H1 (cell line): ENCODE measurements around the gene KCNA1. TPM values are rescaled to one million over a fixed set of nuclear protein-coding genes. Genes with fewer than 3 reads are reported as not detected.

ENCODE experiments used
- ATF2 ChIP-seq: IDR thresholded peaks from 2 replicates; pipeline ENCODE4 v1.6.1; 2012; ENCODE audit warnings: low read length, inconsistent platforms
- HDAC2 ChIP-seq, 2 experiments: fragments of 300-600 bp in 1 of 2; sonication (generic) in 1 of 2; IDR thresholded peaks; 2 replicates each; pipeline ENCODE4 v1.6.1; 2011 to 2012; ENCODE audit warnings: low read depth in 2 of 2, low read length in 2 of 2, mild to moderate bottlenecking in 2 of 2, moderate library complexity in 2 of 2, borderline replicate concordance in 1 of 2, inconsistent platforms in 1 of 2
- KDM4A ChIP-seq: IDR thresholded peaks from one replicate; pipeline ENCODE4 v1.7.1; 2012; ENCODE audit warnings: low read depth, mild to moderate bottlenecking, moderate library complexity, low read length, inconsistent platforms; ENCODE audit not compliant: severe bottlenecking
- SIRT6 ChIP-seq: IDR thresholded peaks from one replicate; pipeline ENCODE4 v1.7.1; 2012; ENCODE audit warnings: low read length, inconsistent platforms
- ZNF274 ChIP-seq: IDR thresholded peaks from 2 replicates; pipeline ENCODE4 v1.7.0; 2012; ENCODE audit warnings: low read length, borderline replicate concordance; ENCODE audit errors: extremely low read depth
- polyA plus RNA-seq, 7 experiments: library from polyadenylated mRNA; depleted of rRNA in 3 of 7; stranded (reverse) in 5 of 7; unstranded in 2 of 7; fragments of >200 nt in 5 of 7; fragments of 200-250 nt in 2 of 7; gene quantifications; 1 replicate in 5 of 7; 2 replicates in 1 of 7; 4 replicates in 1 of 7; pipeline versions ENCODE4 v1.2.1 to v1.2.3, GENCODE V29; 2011 to 2013; ENCODE audit warnings: missing spikeins in 2 of 7, mixed read lengths in 2 of 7
- total RNA-seq: library from RNA; stranded (reverse); fragmentation: NEBNext Ultra II Directional; extraction: Animal tissue kit (Norgen Biotek cat#: 25700); gene quantifications from 2 replicates; pipeline ENCODE4 v1.2.1, GENCODE V29; 2021

Gene KCNA1
- total and polyA plus RNA-seq, 2 of the 8 experiments (the other 6 are each of a cell fraction or from before 2014, with no cell fraction given) = 0.23 to 0.30 TPM

DNA sequence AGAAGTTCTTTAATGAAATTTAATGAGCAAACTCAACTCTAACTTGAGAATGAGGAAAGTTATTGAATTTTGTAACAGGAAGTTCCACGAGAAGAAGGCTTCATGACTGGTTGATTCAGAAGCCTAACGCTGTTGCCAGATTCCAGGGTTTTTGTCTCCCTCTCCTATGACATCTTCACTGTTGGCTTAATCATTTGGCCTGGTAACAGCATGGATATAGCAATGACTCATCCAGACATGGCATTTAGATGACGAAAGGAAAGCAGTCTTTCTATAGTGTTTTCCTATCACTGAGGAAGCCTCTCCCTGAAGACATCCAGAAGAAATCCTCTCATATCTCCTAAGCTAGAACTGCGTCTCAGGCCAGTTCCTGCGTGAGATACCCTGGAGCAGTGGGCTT, 9.4 kb upstream of the KCNA1 start (continued):
- TF ChIP-seq HDAC2 (IDR thresholded peaks at IDR 0.05; ENCODE audit: borderline replicate concordance in 1 of 2, low read depth in 2 of 2, low read length in 2 of 2) = no peak
- TF ChIP-seq ATF2 = no peak
- no peak for TF ChIP-seq ZNF274
- TF ChIP-seq SIRT6 = no peak
- no peak for TF ChIP-seq KDM4A
